ENCODE measurements around the gene RNF114. TPM values are rescaled to one million over a fixed set of nuclear protein-coding genes. Genes with fewer than 3 reads are reported as not detected.

RNF114 gene
- polyA plus RNA-seq, 1 of the 3 experiments (the other 2 are of a cell fraction), result 55.0 TPM

GRCh38 chr20:49965781-49966305 is 29.6 kb downstream of the RNF114 start:
- ChIA-PET CTCF (interaction anchor here (1.0 to 5.9 kb wide), 11 partner anchors 10 to 119 kb away, joined by 3 to 49 read pairs (median 4); no protein-coding TSS in a partner anchor), POLR2A (no interaction called here)
- 92% methylated on average over 9 of the region's 9 CpGs for WGBS (ENCODE audit: low lambda C conversion rate)

GRCh38 chr20:49966861-49967260 is 30.7 kb downstream of the RNF114 start:
- H3K4me2 ChIP-seq, result no peak overlapping the region
- H3K4me1 ChIP-seq (ENCODE audit: control insufficient read depth in 1 of 2, insufficient read depth in 2 of 2, low read depth in 1 of 2, low read length in 1 of 2), result peaks cover 0 to 2% of the 10 kb centered on the region in 2 experiments; a peak in 1 of 4 replicates
- WGBS (ENCODE audit: low lambda C conversion rate), result 100% methylated on average over 2 of the region's 2 CpGs
- H3K9me2 ChIP-seq, result no peaks in the 10 kb centered on the region
- TF ChIP-seq GABPA (IDR thresholded peaks at IDR 0.05; ENCODE audit: low read depth) (no peak), NFIC (IDR thresholded peaks at IDR 0.05; ENCODE audit: borderline replicate concordance) (no peak), FOXM1 (IDR thresholded peaks at IDR 0.05; ENCODE audit: low read depth) (no peak), RAD21 (IDR thresholded peaks at IDR 0.05; ENCODE audit: low read length) (no peak), CHD2 (IDR thresholded peaks at IDR 0.05; ENCODE audit: low read length, partially characterized antibody) (no peak), YY1 (IDR thresholded peaks at IDR 0.05; ENCODE audit: low read depth) (no peak), SMC3 (IDR thresholded peaks at IDR 0.05; ENCODE audit: low read depth, low read length) (no peak), FOXJ3 (CRISPR knock-in tag; IDR thresholded peaks at IDR 0.05) (no peak), EZH2phosphoT487 (IDR thresholded peaks at IDR 0.05; ENCODE audit: borderline replicate concordance, low read depth) (no peak)
- peaks cover 9% of the 10 kb centered on the region for H3F3A ChIP-seq (replicated peaks; ENCODE audit: insufficient read depth)
- no peaks in the 10 kb centered on the region for H4K20me1 ChIP-seq (ENCODE audit: insufficient read depth)
- H3K9ac ChIP-seq, result no peak overlapping the region
- DNase-seq, result no peak
- H3K9me3 ChIP-seq, result no peaks in the 10 kb centered on the region
- H3K27me3 ChIP-seq (ENCODE audit: insufficient read depth), result no peaks in the 10 kb centered on the region
- H3K27ac ChIP-seq (ENCODE audit: low read depth in 2 of 2, low read length in 1 of 2), result no peak overlapping the region
- H2AFZ ChIP-seq (ENCODE audit: low read depth), result no peak overlapping the region
- no peaks in the 10 kb centered on the region for H3K36me3 ChIP-seq (replicated peaks in 1 of 2; ENCODE audit: control insufficient read depth in 1 of 2, insufficient read depth in 2 of 2, low read length in 1 of 2)
- ChIA-PET CTCF (interaction anchor here (1.2 to 5.9 kb wide), 4 partner anchors 11 to 118 kb away, joined by 3 to 49 read pairs (median 24); no protein-coding TSS in a partner anchor), POLR2A (no interaction called here)
- no peak overlapping the region for H3K4me3 ChIP-seq (ENCODE audit: low read depth in 2 of 2, low read length in 1 of 2)
- H3K79me2 ChIP-seq (ENCODE audit: insufficient read depth), result no peaks in the 10 kb centered on the region

More at GRCh38 chr20:49965781-49966305, 29.6 kb downstream of the RNF114 start:
- peaks cover 0 to 2% of the 10 kb centered on the region in 2 experiments; a peak in 1 of 4 replicates for H3K4me1 ChIP-seq (ENCODE audit: control insufficient read depth in 1 of 2, insufficient read depth in 2 of 2, low read depth in 1 of 2, low read length in 1 of 2)
- no peaks in the 10 kb centered on the region for H3K9me3 ChIP-seq
- H3K79me2 ChIP-seq (ENCODE audit: insufficient read depth), result no peaks in the 10 kb centered on the region
- no peak for DNase-seq
- H3K27me3 ChIP-seq (ENCODE audit: insufficient read depth), result no peaks in the 10 kb centered on the region
- no peak overlapping the region for H3K4me2 ChIP-seq
- no peak overlapping the region for H3K27ac ChIP-seq (ENCODE audit: low read depth in 2 of 2, low read length in 1 of 2)
- no peak overlapping the region for H3K4me3 ChIP-seq (ENCODE audit: low read depth in 2 of 2, low read length in 1 of 2)
- TF ChIP-seq CHD2 (IDR thresholded peaks at IDR 0.05; ENCODE audit: low read length, partially characterized antibody), result no peak
- H3K9me2 ChIP-seq, result no peaks in the 10 kb centered on the region
- H3K9ac ChIP-seq, result no peak overlapping the region
- H3F3A ChIP-seq (replicated peaks; ENCODE audit: insufficient read depth), result peaks cover 13% of the 10 kb centered on the region
- no peak overlapping the region for H2AFZ ChIP-seq (ENCODE audit: low read depth)
- no peaks in the 10 kb centered on the region for H4K20me1 ChIP-seq (ENCODE audit: insufficient read depth)
- H3K36me3 ChIP-seq (replicated peaks in 1 of 2; ENCODE audit: control insufficient read depth in 1 of 2, insufficient read depth in 2 of 2, low read length in 1 of 2), result peaks cover 0 to 4% of the 10 kb centered on the region in 2 experiments

DNA sequence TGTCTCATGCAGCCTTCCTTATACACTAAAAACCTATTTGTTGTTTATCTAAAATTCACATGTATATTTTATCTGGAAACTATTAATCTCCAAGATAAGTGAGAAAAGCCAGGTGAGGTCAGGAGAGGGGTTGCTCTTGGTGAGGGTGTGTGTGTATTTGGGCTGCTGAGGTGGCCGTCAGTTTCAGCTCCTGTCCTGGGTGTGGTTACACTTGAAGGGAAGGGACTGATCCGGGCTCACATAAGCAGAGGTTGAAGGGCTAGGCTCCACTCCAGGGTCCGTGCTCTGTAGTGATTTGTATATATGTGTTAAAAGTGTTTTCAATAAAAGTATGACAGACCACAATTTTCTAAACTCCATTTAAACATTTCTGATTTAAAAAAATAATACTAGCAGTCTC is 33.0 kb downstream of the RNF114 start:
- Histone ChIP-seq H3K9me2 (no peaks in the 10 kb centered on the region), H3K79me2 (ENCODE audit: insufficient read depth) (no peaks in the 10 kb centered on the region), H3K4me1 (ENCODE audit: control insufficient read depth in 1 of 2, insufficient read depth in 2 of 2, low read depth in 1 of 2, low read length in 1 of 2) (peaks cover 0 to 2% of the 10 kb centered on the region in 2 experiments; a peak in 1 of 4 replicates), H3K9ac (no peak overlapping the region), H2AFZ (ENCODE audit: low read depth) (no peak overlapping the region), H3F3A (replicated peaks; ENCODE audit: insufficient read depth) (peaks cover 5% of the 10 kb centered on the region), H3K9me3 (no peaks in the 10 kb centered on the region), H3K27me3 (ENCODE audit: insufficient read depth) (no peaks in the 10 kb centered on the region), H3K4me3 (ENCODE audit: low read depth in 2 of 2, low read length in 1 of 2) (no peak overlapping the region), H3K27ac (ENCODE audit: low read depth in 2 of 2, low read length in 1 of 2) (peak overlapping the region in 1 of 2 experiments; percentile 18; a peak in 1 of 4 replicates), H3K4me2 (0 out of 2 replicates have a peak overlapping the region, but pooled peaks have one; percentile 2), H4K20me1 (ENCODE audit: insufficient read depth) (no peaks in the 10 kb centered on the region), H3K36me3 (replicated peaks in 1 of 2; ENCODE audit: control insufficient read depth in 1 of 2, insufficient read depth in 2 of 2, low read length in 1 of 2) (no peaks in the 10 kb centered on the region)
- ChIA-PET CTCF (interaction anchor here (2.2 to 22.2 kb wide), 2 partner anchors 10 to 99 kb away, joined by 17 to 807 read pairs; no protein-coding TSS in a partner anchor), POLR2A (no interaction called here)
- 57% methylated on average over 3 of the region's 3 CpGs for WGBS (ENCODE audit: low lambda C conversion rate)
- DNase-seq, result no peak
- TF ChIP-seq ZBTB33 (IDR thresholded peaks at IDR 0.05; ENCODE audit: borderline replicate concordance, low read depth), result no peak
- TF ChIP-seq ELF1 (IDR thresholded peaks at IDR 0.05), result no peak
- no peak for TF ChIP-seq RXRA (IDR thresholded peaks at IDR 0.05; ENCODE audit: borderline replicate concordance, low read depth)
- no peak for TF ChIP-seq EP300 (IDR thresholded peaks at IDR 0.05; ENCODE audit: borderline replicate concordance in 1 of 2, low read depth in 1 of 2, low read length in 1 of 2)
- TF ChIP-seq SIN3A (IDR thresholded peaks at IDR 0.05; ENCODE audit: borderline replicate concordance, low read depth, low read length), result no peak
- no peak for TF ChIP-seq USF1 (IDR thresholded peaks at IDR 0.05; ENCODE audit: borderline replicate concordance, low read depth)
- no peak for TF ChIP-seq RCOR1 (IDR thresholded peaks at IDR 0.05; ENCODE audit: low read length)
- TF ChIP-seq RFX5 (IDR thresholded peaks at IDR 0.05; ENCODE audit: low read length), result no peak
